GM19193 (cell line): Measurements from ENCODE around the gene SKP1.

Experiments used
- POLR2A ChIP-seq: IDR thresholded peaks from 4 replicates; pipeline ENCODE4 v1.6.1; 2011; ENCODE audit not compliant: insufficient read depth, insufficient read length; ENCODE audit errors: extremely low read depth

SKP1 gene

DNA sequence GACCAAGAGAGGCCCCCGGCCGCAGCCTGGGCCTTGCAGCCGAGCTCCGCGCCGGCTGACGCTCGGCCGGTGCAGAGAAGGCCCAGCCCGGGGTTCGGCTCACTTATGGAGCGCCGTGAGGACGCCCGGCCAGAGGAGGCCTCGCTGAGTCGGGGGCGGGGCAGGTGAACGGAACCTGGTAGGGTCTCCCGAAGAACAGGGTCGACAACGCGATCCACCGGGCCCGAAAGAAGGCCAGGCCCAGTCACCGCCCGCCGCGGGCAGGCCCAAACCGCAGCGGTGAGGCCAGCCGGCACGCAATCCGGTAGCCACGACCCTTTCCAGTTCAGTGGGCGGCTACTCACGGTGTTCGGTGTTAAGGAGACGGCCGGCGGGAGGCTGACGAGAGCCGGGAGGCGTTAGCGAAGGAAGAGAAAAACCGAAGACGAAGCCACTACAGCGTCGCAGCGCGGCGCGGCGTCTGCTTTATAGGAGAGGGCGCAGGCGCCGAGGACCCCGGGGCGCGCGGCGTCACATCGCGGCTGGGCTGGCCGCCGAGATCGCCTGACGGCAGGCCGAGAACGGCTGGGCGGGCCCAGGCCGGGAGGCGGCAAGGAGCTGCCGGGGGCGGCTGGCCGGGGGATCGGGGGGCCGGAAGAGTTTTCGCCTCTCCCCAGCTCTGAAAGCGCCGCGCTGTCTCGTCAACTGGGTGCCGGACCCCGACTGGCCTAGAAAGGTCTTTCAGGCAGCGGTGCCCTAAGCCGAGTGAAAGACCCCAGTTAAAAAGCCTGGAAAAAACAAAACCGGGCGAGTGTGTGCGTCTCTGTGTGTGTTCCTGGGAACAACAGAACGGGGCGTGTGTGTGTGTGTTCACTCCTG lies at the start of gene SKP1:
Gene SKP1, minus strand, starts transcription at position 440 of the 858 bp plus-strand sequence. CDS start 2,928 bp downstream, outside the sequence.
- peak; percentile 99 for TF ChIP-seq POLR2A

GRCh38 chr5:134225780-134226440 lies 49.2 kb upstream of the SKP1 start, which contains the start of gene PPP2CA:
TSS of gene PPP2CA (minus strand) at chr5:134226073. CDS start at chr5:134225861, 212 bp downstream.
- TF ChIP-seq POLR2A, result peak; percentile 82

GRCh38 chr5:134224888-134225779 lies 48.4 kb upstream of the SKP1 start:
- TF ChIP-seq POLR2A, result peak; percentile 41

GRCh38 chr5:134223406-134224248 lies 46.9 kb upstream of the SKP1 start:
- TF ChIP-seq POLR2A, result no peak

DNA sequence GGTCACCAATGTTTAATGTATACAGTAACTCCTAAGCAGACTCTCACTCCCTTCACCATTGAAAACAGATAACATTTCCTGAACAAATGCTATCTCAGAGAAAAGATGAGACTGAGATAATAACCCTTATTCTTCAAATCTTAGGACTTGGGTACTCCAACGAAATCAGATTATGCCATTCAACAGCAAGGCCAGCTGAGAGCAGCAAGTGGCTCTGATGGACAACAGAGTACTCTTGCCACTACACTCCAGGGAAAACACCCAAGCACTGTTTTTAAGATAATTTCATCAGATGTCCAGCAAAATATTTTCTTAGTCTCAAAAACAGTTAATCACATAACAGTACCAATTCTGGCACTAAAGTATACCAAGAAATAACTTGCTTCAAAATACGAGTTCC lies 39.0 kb upstream of the SKP1 start:
- TF ChIP-seq POLR2A, result no peak

DNA sequence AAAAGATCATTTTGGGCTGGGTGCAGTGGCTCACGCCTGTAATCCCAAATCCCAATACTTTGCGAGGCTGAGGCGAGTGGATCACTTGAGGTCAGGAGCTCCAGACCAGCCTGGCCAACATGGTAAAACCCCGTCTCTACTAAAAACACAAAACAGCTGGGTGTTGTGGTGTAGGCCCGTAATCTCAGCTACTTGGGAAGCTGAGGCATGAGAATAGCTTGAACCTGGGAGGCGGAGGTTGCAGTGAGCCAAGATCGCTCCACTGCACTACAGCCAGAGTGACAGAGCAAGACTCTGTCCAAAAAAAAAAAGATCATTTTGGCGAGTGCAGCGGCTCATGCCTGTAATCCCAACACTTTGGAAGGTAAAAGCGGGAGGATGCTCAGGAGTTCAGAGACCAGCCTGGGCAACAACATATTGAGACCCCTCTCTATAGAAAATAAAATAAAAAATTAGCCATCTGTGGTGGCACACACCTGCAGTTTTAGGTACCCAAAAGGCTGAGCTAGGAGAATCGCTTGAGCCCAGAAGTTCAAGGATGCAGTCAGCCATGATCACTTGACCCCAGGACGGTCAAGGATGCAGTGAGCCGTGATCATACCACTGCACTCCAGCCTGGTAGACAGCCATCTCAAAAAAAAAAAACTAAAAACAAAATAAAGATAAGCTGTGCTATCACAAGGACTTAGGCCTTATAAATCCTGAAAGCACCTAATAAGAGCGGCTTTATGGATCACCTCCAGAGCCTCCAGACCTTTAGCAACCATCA lies 32.9 kb upstream of the SKP1 start:
- TF ChIP-seq POLR2A, result no peak

- TF ChIP-seq POLR2A, result no peak
Measured at GRCh38 chr5:134207696-134208095, 30.9 kb upstream of the SKP1 start.

- TF ChIP-seq POLR2A, result no peak
Measured at GRCh38 chr5:134206627-134207160, 29.9 kb upstream of the SKP1 start.

GRCh38 chr5:134204575-134204974 lies 27.8 kb upstream of the SKP1 start:
- no peak for TF ChIP-seq POLR2A

- no peak for TF ChIP-seq POLR2A
Measured at GRCh38 chr5:134203630-134204029, 26.9 kb upstream of the SKP1 start.

DNA sequence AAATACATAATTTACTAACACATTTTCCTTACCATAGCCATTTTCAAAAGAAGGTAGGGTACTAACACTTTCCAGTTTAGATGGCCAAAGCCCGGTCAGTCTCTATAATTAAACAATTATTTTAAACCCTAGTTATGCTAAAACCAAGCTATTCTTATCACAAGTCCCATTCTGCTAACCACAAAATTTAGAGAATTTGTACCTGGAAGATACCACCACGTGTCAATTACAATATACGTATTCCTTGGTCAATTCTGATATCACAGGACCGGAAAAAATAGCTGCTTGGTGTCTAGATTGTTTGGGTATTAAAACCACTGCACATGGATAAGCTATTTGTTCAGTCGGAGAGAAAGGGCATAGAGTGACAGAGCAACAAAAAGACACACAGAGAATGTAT lies 18.9 kb upstream of the SKP1 start:
- no peak for TF ChIP-seq POLR2A

DNA sequence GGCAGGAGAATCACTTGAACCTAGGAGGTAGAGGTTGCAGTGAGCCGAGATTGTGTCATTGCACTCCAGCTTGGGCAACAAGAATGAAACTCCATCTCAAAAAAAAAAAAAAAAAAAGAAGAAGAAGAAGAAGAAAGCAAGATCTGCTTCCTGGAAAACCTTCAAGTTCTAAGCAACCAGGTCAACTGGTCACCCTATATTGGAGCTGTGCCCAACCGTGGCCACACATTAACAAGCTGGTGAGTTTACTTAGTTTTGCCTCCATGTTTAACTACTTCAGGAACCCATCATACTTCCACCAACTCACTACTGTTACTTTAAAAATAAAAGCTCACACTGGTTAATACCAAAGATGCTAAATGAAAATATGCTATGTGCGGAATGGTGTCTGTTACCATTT lies 12.3 kb upstream of the SKP1 start:
- TF ChIP-seq POLR2A, result no peak

DNA sequence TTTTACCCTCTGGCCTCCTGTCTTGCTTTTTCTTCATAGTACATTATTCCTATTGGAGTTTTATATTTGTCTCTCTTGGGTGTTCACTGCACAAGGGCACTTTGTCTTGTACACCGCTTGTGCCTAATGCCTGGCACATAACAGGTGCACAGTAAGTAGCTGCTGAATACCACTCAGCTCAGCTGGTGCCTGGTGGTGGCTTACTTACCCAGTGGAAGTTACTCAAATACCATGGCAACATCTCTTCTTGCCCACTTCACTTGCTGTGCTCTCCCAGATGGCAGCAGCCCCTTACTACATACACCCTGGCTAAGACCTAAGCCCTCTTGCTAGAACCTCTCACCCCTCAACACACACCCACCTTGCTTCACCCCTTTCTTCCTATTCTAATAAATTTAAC lies 11.3 kb upstream of the SKP1 start:
- no peak for TF ChIP-seq POLR2A

DNA sequence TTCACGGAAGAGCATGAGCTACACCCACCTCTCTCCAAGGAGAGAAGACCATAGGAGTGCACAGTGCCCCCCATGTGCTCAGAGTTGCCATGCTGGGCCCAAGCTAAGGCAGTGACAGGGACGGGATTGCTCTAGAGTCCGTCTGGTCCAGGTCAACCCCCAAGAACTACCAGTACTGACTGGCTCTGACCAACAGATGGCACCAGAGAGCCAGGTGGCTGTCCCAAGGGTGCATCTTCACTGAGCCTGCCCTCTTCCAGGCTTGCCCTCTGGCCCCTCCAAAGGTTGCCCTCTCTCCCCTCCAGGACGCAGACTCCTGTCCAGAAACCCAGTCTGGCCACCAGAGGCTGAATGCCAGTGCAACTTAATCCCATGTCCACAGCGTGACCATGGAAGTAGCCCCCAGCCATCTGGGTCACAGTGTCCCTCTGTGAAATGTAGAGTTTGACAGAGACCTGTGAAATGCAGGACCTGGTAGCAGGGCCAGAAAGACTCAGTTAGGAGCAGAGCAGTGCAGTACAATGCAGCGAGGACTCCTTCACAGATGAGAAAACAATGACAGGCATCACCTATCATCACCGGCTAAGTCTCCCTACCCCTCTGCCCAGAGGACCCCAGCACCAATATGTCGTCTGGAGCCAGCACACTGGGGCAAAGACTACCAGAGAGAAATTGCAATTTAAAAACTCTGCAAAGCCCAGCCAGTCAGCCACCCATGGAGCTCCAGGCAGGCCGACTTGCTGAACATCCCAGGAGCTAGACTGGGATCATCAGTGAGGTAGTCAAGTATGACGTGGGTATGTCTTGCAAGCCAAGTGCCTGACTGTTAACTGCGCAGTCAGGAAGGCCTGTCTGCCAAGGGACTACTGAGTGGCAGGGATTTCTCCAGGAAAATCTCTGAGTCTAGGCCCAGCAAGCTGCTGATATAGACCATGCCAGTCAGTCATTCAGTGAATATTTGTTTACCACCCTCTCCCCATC lies 7.7 kb upstream of the SKP1 start:
- no peak for TF ChIP-seq POLR2A
